Stimulated activated CD4-positive, alpha-beta T cell treated with anti-CD3 and anti-CD28 coated beads, Interleukin-15, amount 100 ng/mL, for 24 hours (primary cell): ENCODE data around the gene IRS2.

Experiments used
- DNase-seq: peaks from one replicate; pipeline ENCODE4 v3.0.0-alpha.2; 2020

The IRS2 gene

GRCh38 chr13:109779074-109779473 is 7.3 kb downstream of the IRS2 start:
- DNase-seq: peak; percentile 54

GRCh38 chr13:109778102-109778542 is 8.3 kb downstream of the IRS2 start:
- DNase-seq: no peak

- DNase-seq: no peak
Measured at GRCh38 chr13:109776575-109776974, 9.8 kb downstream of the IRS2 start.

GRCh38 chr13:109773786-109774185 is 12.6 kb downstream of the IRS2 start:
- no peak for DNase-seq

GRCh38 chr13:109773276-109773675 is 13.1 kb downstream of the IRS2 start:
- DNase-seq: peak; percentile 51

GRCh38 chr13:109771926-109772325 is 14.5 kb downstream of the IRS2 start:
- no peak for DNase-seq

GRCh38 chr13:109770436-109770835 is 15.9 kb downstream of the IRS2 start:
- DNase-seq: no peak

- no peak for DNase-seq
Measured at GRCh38 chr13:109769921-109770320, 16.5 kb downstream of the IRS2 start.

GRCh38 chr13:109769275-109769674 is 17.1 kb downstream of the IRS2 start:
- DNase-seq: no peak

- no peak for DNase-seq
Measured at GRCh38 chr13:109768616-109769015, 17.8 kb downstream of the IRS2 start.

- DNase-seq: no peak
Measured at GRCh38 chr13:109768176-109768575, 18.2 kb downstream of the IRS2 start.

GRCh38 chr13:109767023-109767422 is 19.4 kb downstream of the IRS2 start:
- no peak for DNase-seq

GRCh38 chr13:109764470-109765291 is 21.7 kb downstream of the IRS2 start:
- DNase-seq: peak; percentile 19

GRCh38 chr13:109764045-109764444 is 22.3 kb downstream of the IRS2 start:
- DNase-seq: no peak

- no peak for DNase-seq
Measured at GRCh38 chr13:109762791-109763190, 23.6 kb downstream of the IRS2 start.

GRCh38 chr13:109761695-109762094 is 24.7 kb downstream of the IRS2 start:
- DNase-seq: no peak

- DNase-seq: no peak
Measured at GRCh38 chr13:109760951-109761350, 25.4 kb downstream of the IRS2 start.

GRCh38 chr13:109760402-109760801 is 26.0 kb downstream of the IRS2 start:
- no peak for DNase-seq

- no peak for DNase-seq
Measured at GRCh38 chr13:109759609-109760008, 26.8 kb downstream of the IRS2 start.

GRCh38 chr13:109758937-109759480 is 27.4 kb downstream of the IRS2 start:
- no peak for DNase-seq

GRCh38 chr13:109756778-109757177 is 29.6 kb downstream of the IRS2 start:
- DNase-seq: no peak

GRCh38 chr13:109755997-109756396 is 30.4 kb downstream of the IRS2 start:
- DNase-seq: no peak

GRCh38 chr13:109755551-109755950 is 30.8 kb downstream of the IRS2 start:
- DNase-seq: no peak

GRCh38 chr13:109751477-109751876 is 34.9 kb downstream of the IRS2 start:
- DNase-seq: no peak
